ENCODE data around the gene ZNF536. TPM values are rescaled to one million over a fixed set of nuclear protein-coding genes. Genes with fewer than 3 reads are reported as not detected.
"Not testable (repeated sequence)": the region's sequence is repeated elsewhere in the genome, so short reads cannot be mapped to it uniquely, and the experiment has no call there.

Gene ZNF536
- total RNA-seq, 1 donor from 2014 or later: 24.9 TPM

GRCh38 chr19:30490760-30491159 lies 118.6 kb downstream of the ZNF536 start:
- TF ChIP-seq, protein P1, sequence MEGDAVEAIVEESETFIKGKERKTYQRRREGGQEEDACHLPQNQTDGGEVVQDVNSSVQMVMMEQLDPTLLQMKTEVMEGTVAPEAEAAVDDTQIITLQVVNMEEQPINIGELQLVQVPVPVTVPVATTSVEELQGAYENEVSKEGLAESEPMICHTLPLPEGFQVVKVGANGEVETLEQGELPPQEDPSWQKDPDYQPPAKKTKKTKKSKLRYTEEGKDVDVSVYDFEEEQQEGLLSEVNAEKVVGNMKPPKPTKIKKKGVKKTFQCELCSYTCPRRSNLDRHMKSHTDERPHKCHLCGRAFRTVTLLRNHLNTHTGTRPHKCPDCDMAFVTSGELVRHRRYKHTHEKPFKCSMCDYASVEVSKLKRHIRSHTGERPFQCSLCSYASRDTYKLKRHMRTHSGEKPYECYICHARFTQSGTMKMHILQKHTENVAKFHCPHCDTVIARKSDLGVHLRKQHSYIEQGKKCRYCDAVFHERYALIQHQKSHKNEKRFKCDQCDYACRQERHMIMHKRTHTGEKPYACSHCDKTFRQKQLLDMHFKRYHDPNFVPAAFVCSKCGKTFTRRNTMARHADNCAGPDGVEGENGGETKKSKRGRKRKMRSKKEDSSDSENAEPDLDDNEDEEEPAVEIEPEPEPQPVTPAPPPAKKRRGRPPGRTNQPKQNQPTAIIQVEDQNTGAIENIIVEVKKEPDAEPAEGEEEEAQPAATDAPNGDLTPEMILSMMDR (IDR thresholded peaks at IDR 0.05; ENCODE audit: partially characterized antibody, unreplicated experiment): no peak
- Mint-ChIP-seq H3K4me1 (ENCODE audit: low read depth, unreplicated experiment) (peaks cover 12% of the 10 kb centered on the region), H3K27ac (ENCODE audit: unreplicated experiment) (no peak overlapping the region), H3K4me3 (ENCODE audit: unreplicated experiment) (no peak overlapping the region), H3K9me3 (ENCODE audit: unreplicated experiment) (peaks cover 5% of the 10 kb centered on the region), H3K27me3 (ENCODE audit: unreplicated experiment) (peaks cover 2% of the 10 kb centered on the region), H3K36me3 (ENCODE audit: unreplicated experiment) (no peaks in the 10 kb centered on the region)
- DNase-seq: no peak

DNA sequence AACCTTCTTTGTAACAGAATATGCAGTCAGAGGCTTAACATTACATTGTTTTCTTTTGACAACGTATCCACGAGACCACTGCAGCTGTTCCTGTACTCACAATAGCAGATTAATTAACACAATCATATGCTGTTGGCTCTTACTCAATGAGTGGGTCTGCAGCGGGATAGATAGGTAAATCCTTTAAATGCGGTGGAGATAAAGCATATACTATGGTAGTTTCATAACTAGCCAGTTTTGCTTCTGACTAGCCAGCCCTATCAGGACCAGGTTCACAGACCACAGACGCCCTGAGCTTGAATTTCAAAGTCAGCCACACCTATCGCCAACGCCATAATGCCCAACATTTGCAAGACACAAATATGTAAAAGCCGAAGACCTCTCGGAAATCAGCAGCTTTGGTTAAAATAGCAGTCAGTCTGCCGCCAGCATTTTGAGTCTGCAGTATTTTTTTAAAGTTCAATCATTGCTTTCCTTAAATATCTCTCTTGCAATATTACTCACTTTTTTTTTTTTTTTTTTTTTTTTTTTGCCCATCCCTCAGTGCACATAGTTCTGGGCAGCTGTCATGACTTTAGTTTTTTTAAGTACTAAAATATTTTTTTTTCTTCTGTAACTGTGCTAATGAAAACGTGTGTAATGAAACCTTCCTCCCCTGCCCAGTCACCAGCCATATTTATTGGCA lies 120.5 kb downstream of the ZNF536 start:
- peaks cover 12% of the 10 kb centered on the region for H3K4me1 Mint-ChIP-seq (ENCODE audit: low read depth, unreplicated experiment)
- H3K4me3 Mint-ChIP-seq (ENCODE audit: unreplicated experiment): no peak overlapping the region
- TF ChIP-seq, protein P1 (IDR thresholded peaks at IDR 0.05; ENCODE audit: partially characterized antibody, unreplicated experiment): no peak
- H3K9me3 Mint-ChIP-seq (ENCODE audit: unreplicated experiment): peaks cover 5% of the 10 kb centered on the region
- H3K27ac Mint-ChIP-seq (ENCODE audit: unreplicated experiment): no peak overlapping the region
- peaks cover 4% of the 10 kb centered on the region for H3K27me3 Mint-ChIP-seq (ENCODE audit: unreplicated experiment)
- no peaks in the 10 kb centered on the region for H3K36me3 Mint-ChIP-seq (ENCODE audit: unreplicated experiment)
- DNase-seq: no peak

DNA sequence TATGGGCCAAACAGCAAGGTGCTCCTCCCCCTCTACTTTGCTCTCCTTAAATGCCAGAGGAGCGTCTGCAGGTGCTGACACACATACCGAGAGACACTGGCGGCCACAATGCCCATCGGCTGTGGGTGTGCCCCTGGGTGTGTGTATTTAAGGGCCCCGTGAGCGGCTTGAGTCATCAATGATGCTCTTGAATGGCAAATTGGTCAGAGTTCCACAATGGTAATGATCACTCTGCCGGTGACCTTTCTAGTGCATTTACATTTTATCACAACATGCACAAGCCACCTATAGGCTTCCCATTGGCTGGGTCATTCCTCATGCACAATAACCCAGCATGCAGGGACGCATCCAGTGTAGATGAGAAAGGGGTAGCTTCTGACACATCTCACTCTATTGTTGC lies 124.8 kb downstream of the ZNF536 start:
- Mint-ChIP-seq H3K9me3 (ENCODE audit: unreplicated experiment) (peaks cover 3% of the 10 kb centered on the region), H3K36me3 (ENCODE audit: unreplicated experiment) (no peaks in the 10 kb centered on the region), H3K4me1 (ENCODE audit: low read depth, unreplicated experiment) (peaks cover 10% of the 10 kb centered on the region), H3K4me3 (ENCODE audit: unreplicated experiment) (no peak overlapping the region), H3K27me3 (ENCODE audit: unreplicated experiment) (peaks cover 7% of the 10 kb centered on the region), H3K27ac (ENCODE audit: unreplicated experiment) (no peak overlapping the region)
- TF ChIP-seq, protein P1 (IDR thresholded peaks at IDR 0.05; ENCODE audit: partially characterized antibody, unreplicated experiment): no peak
- DNase-seq: no peak

DNA sequence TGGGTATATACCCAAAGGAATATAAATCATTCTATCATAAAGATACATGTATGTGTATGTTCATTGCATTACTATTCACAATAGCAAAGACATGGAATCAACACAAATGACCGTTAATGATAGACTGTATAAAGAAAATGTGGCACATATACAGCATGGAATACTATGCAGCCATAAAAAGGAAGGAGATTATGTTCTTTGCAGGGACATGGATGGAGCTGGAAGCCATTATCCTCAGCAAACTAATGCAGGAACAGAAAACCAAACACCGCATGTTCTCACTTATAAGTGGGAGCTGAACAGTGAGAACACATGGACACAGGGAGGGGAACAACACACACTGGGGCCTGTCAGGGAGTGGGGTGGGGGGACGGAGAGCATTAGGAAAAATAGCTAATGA lies 125.9 kb downstream of the ZNF536 start:
- H3K4me3 Mint-ChIP-seq (ENCODE audit: unreplicated experiment); H3K9me3 Mint-ChIP-seq (ENCODE audit: unreplicated experiment): not testable (repeated sequence)

GRCh38 chr19:30498707-30499106 lies 126.5 kb downstream of the ZNF536 start:
- no peaks in the 10 kb centered on the region for H3K36me3 Mint-ChIP-seq (ENCODE audit: unreplicated experiment)
- H3K27me3 Mint-ChIP-seq (ENCODE audit: unreplicated experiment): peaks cover 11% of the 10 kb centered on the region
- H3K4me1 Mint-ChIP-seq (ENCODE audit: low read depth, unreplicated experiment): peaks cover 14% of the 10 kb centered on the region
- H3K9me3 Mint-ChIP-seq (ENCODE audit: unreplicated experiment): peaks cover 4% of the 10 kb centered on the region
- no peak overlapping the region for H3K27ac Mint-ChIP-seq (ENCODE audit: unreplicated experiment)
- TF ChIP-seq, protein P1 (IDR thresholded peaks at IDR 0.05; ENCODE audit: partially characterized antibody, unreplicated experiment): peak; percentile 24
- H3K4me3 Mint-ChIP-seq (ENCODE audit: unreplicated experiment): no peak overlapping the region
- peak; percentile 52 for DNase-seq

More for the DNA sequence above, 125.9 kb downstream of the ZNF536 start:
- peaks cover 10% of the 10 kb centered on the region for H3K4me1 Mint-ChIP-seq (ENCODE audit: low read depth, unreplicated experiment)
- DNase-seq; H3K36me3 Mint-ChIP-seq (ENCODE audit: unreplicated experiment); H3K27ac Mint-ChIP-seq (ENCODE audit: unreplicated experiment): not testable (repeated sequence)
- peaks cover 11% of the 10 kb centered on the region for H3K27me3 Mint-ChIP-seq (ENCODE audit: unreplicated experiment)
